ENCODE data around the gene ZNF790.

The ZNF790 gene

DNA sequence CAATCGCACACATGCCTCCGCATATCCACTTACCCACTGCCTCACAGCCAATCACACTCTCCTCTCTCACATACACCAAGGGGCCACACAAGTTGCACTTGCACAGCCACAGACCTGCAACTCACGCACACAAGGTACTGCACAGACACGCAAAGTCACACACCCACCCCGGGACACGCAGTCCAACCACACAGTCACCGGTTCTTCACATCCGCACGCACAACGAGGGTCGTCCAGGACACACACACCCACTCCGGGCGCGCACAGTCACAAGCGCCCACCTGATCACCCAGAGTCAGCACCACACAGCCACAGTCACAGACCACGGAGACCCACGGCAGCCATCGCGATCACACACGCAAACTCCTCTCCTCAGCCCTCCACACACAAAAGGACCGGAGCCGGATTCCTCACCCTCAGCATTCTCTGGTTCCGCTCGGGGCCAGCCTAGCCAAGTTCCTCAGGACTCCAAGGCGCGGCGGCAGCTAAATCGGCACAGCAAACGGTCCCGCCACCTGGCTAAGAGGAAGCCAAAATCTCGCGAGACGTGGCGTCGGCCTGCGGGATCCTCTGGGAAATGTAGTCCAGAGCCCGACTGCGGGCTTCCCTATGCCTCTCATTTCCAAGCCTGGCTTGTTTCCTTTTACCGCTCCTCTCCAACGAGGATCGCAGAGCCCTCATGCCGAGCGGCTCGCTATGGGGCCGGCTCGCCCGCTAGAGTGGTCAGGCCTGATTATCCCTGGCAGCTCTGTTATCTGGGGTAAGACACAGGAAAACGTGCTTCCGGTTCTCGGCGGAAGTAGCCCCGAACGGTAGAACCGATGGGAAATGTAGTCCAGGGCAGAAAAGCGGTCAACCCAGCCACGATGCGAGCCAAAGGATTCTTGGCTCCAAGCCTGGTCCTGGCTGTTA is 65.6 kb downstream of the ZNF790 start, which contains the start of gene ZNF850:
Gene ZNF850 (minus strand): TSS at position 497 of the 912 bp plus-strand sequence. CDS start 10,201 bp downstream, outside the sequence.
- FAIRE-seq (peak; percentile 62), DNase-seq (ENCODE audit: insufficient read length, low spot score) (peak; percentile 91)

- DNase-seq (ENCODE audit: insufficient read length, low spot score) (peak; percentile 60), FAIRE-seq (peak; percentile 84)
Observed at GRCh38 chr19:36771261-36772231, 66.6 kb downstream of the ZNF790 start.
